Measurements from ENCODE around the gene LFNG.

DNA sequence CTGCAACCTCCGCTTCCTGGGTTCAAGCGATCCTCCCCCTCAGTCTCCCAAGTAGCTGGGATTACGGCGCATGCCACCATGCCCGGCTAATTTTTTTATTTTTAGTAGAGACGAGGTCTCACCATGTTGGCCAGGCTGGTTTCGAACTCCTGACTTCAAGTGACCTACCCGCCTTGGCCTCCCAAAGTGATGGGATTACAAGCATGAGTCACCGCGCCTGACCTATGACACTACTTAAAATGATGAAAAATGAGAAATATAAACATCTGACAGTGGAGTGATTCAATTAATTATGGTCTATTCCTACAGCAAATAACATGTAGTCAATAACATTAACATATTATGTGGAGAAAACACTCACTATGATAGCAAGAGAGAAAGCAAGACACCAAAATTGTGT lies 33.5 kb downstream of the LFNG start:
- TF ChIP-seq POLR2A (IDR thresholded peaks at IDR 0.05), result no peak
- TF ChIP-seq, protein P1, sequence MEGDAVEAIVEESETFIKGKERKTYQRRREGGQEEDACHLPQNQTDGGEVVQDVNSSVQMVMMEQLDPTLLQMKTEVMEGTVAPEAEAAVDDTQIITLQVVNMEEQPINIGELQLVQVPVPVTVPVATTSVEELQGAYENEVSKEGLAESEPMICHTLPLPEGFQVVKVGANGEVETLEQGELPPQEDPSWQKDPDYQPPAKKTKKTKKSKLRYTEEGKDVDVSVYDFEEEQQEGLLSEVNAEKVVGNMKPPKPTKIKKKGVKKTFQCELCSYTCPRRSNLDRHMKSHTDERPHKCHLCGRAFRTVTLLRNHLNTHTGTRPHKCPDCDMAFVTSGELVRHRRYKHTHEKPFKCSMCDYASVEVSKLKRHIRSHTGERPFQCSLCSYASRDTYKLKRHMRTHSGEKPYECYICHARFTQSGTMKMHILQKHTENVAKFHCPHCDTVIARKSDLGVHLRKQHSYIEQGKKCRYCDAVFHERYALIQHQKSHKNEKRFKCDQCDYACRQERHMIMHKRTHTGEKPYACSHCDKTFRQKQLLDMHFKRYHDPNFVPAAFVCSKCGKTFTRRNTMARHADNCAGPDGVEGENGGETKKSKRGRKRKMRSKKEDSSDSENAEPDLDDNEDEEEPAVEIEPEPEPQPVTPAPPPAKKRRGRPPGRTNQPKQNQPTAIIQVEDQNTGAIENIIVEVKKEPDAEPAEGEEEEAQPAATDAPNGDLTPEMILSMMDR (IDR thresholded peaks at IDR 0.05), result no peak
- no peak for TF ChIP-seq POLR2AphosphoS5 (IDR thresholded peaks at IDR 0.05)

Measured in upper lobe of left lung (tissue), 4 donors.